HG03196 (cell line): ENCODE data around the gene TBC1D8.
"Not testable (repeated sequence)": the region's sequence is repeated elsewhere in the genome, so short reads cannot be mapped to it uniquely, and the experiment has no call there.

ENCODE experiments used
- ATAC-seq: cut with Tn5 transposase; IDR thresholded peaks from one replicate; pipeline ENCODE4 v1.9.1; 2021; ENCODE audit not compliant: unreplicated experiment

The TBC1D8 gene

DNA sequence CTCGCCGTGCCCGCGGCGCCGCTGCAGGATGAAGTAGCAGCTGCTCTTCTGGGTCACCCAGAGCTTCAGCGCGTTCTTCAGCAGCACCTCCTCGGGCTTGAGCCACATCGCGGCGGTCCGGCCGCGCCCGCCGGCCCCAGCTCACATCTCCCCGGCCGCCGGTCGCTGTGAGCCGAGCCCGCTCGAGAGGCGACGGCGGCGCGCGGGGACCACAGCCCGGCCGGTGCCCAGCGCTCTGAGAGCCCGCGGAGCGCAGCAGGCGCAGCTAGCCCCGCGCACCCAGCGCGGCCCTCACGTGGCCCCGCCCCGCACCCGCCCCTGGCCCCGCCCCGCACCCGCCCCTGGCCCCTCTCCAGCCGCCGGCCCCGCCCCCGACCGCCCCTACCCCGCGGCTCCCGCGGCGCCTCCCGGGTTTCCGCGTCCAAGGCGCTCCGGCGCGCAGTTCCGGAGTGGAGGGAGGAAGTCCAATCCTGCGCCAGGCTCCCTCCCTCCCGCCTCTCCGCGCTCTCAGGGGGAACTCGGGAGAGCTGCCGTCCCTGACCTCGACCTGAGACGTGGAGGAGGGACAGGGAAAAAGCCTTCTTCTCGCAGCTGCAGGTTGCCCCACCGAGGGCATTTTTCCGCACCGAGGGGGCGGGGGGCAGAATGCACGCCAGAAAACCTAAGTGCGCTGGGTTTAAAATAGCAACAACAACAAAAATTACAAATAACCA lies at the start of gene TBC1D8:
TSS of gene TBC1D8 (minus strand) at position 237 of the 713 bp plus-strand sequence. CDS start at position 108, 129 bp downstream.
- peak; percentile 56 for ATAC-seq

- no peak for ATAC-seq
These were observed 49.5 kb upstream of the TBC1D8 start for GRCh38 chr2:101200676-101201075.

- ATAC-seq: no peak
These were observed 48.1 kb upstream of the TBC1D8 start for GRCh38 chr2:101199251-101199791.

GRCh38 chr2:101197814-101198213 lies 46.6 kb upstream of the TBC1D8 start:
- no peak for ATAC-seq

DNA sequence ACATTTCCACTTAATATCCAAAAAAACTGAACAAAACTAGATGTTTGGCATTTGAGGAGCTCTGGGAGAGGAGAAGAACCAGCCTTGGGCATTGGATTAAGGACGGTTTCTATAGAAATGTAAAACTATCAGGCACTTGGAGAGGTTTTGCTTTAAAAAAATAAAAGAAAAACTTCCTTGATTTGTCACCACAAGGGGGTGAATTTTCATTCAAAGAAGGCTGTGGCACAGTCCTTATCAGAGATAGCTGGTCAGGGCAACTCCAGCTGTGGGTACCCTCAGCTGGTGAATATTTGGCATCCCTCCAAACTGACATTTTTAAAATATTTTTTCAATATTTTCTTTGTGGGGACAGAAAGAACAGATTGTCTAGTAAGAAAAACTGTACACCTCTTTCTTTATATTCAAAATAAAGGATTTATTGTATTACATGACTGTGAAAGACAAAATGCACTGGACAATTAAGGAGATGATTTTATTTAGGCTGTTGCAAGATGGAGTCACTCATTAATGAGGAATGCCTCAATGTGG lies 46.1 kb upstream of the TBC1D8 start:
- ATAC-seq: no peak

DNA sequence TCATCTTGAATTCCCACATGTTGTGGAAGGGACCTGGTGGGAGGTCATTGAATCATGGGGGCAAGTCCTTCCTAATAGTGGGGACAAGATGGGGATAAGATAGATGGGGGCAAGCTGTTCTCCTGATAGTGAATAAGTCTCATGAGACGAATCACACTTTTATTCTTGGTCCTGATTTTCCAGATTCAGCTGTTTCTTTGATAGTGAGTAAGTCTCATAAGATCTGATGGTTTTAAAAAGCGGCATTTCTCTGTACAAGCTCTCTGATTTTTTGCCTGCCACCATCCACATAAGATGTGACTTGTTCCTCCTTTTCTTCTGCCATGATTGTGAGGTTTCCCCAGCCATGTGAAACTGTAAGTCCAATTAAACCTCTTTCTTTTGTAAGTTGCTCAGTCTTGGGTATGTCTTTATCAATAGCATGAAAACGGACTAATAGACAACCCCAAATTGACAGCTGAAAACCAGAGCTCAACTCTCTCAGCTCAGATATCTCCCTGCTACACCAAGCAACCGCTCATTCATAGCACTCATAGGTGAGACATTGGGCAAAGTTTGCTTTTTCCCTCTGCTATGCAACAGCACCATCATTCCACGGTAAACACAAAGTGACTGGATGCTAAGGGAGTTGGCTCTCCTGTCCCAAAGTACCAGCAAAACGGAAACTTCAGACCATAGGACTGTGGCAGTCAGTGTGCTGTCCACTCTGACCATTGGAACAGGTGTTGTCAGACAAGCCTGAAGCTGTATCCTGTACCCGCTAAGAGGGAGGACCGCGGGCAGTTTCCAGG lies 44.9 kb upstream of the TBC1D8 start:
- ATAC-seq: no peak

DNA sequence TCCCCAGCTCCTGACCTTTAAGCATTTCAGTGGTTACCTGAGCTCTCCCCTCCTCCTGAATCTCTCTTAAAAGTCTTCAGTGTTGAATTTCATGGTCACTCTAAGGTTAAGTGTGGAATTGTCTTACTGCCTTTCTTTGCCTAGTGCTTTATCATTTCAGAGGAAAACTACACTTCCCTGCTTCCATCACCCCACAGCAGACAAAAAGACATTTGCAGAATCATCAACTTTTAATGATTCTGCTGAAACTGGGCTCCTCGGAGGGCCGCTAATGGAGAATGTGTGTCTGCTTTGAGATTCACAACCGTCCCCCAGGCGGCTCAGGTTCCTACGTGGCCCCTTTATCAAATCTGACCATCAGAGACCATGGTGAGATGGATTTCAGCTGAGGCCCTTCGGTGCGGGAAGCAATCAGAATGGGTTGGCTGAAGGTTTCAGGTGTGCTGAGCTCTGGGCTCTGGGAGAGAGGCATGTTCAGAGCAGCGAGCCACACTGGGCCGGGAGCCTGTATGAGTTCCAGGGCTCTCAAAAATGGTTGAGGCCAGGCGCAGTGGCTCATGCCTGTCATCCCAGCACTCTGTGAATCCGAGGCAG lies 41.9 kb upstream of the TBC1D8 start:
- ATAC-seq: no peak

DNA sequence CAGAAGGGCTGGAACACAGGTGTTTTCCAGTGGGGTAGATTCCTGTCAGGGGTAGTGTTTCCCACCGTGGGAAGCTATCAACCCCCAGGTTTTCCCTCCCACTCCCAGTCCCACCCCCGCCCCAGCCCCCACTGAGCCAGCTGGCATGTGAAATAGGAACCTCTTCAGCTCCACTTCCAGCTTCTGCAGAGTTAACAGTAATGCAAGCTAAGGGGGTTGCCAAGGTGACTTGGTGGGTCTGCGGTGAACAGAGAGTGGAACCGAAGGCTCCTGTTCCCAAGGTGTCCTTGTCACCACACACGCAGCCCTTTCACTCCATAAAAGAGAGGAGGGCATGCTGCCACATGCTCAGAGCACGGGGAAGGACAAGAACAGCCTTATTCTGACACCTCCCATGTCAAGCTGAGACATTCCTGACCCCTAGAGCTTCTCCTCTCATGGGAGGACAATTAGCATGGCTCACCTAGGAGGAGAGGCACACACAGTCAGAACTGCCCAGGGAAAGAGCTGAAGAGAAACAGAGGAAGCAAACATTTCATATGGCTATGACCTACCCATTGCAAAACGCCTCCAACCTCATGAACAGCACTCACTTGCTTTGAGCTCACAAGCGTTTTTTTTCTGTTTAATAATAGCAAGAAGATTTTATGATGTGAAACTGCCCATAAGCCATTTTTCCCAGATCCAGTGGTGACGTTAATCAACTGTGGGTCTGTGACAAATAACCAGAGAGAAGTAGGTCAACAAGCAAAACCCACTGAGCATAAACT lies 39.8 kb upstream of the TBC1D8 start:
- no peak for ATAC-seq

- ATAC-seq: no peak
These were observed 37.7 kb upstream of the TBC1D8 start for GRCh38 chr2:101188683-101189405.

- ATAC-seq: no peak
These were observed 35.9 kb upstream of the TBC1D8 start for GRCh38 chr2:101187131-101187530.

GRCh38 chr2:101185656-101186055 lies 34.5 kb upstream of the TBC1D8 start:
- no peak for ATAC-seq

DNA sequence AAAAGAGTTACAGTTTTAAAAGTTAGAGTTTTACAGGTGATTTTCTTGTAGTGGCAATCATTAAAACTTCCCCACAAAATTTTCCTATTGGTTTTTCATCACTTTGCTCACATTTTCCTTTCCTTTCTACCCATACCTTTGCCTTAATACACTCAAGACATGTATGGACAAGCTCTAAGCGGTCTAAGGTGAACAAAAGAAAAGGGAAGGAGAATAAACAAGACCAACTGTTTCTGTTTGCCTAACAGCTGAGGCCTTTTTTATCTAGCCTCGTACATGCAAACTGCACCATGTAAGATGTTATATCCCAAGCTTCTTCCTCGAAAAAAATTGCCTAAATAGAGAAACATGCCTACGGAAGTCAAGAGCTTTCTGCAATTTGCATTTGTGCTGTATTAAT lies 33.9 kb upstream of the TBC1D8 start:
- no peak for ATAC-seq

- no peak for ATAC-seq
These were observed 28.8 kb upstream of the TBC1D8 start for GRCh38 chr2:101179982-101180381.

- ATAC-seq: no peak
These were observed 25.6 kb upstream of the TBC1D8 start for GRCh38 chr2:101176803-101177202.

GRCh38 chr2:101175991-101176390 lies 24.8 kb upstream of the TBC1D8 start:
- ATAC-seq: no peak

GRCh38 chr2:101173707-101174295 lies 22.6 kb upstream of the TBC1D8 start:
- ATAC-seq: no peak

- ATAC-seq: not testable (repeated sequence)
These were observed 18.6 kb upstream of the TBC1D8 start for GRCh38 chr2:101169822-101170221.

DNA sequence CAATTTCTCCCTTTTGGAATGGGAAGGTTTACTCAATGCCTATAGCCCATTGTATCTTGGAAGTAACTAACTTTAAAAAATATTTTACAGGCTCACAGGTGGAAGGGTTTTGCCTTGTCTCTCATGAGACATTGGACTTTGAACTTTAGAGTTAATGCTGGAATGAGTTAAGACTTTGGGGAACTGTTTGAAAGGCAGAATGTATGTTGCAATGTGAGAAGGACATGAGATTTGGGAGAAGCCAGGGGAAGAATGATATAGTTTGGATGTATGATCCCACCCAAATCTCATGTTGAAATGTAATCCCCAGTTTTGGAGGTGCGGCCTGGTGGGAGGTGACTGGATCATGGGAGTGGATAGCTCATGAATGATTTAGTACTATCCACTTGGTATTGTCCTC lies 17.5 kb upstream of the TBC1D8 start:
- no peak for ATAC-seq

GRCh38 chr2:101167532-101167931 lies 16.4 kb upstream of the TBC1D8 start:
- not testable (repeated sequence) for ATAC-seq

- ATAC-seq: no peak
These were observed 12.8 kb upstream of the TBC1D8 start for GRCh38 chr2:101164021-101164420.
